ENCODE results near the gene DMD.

DNA sequence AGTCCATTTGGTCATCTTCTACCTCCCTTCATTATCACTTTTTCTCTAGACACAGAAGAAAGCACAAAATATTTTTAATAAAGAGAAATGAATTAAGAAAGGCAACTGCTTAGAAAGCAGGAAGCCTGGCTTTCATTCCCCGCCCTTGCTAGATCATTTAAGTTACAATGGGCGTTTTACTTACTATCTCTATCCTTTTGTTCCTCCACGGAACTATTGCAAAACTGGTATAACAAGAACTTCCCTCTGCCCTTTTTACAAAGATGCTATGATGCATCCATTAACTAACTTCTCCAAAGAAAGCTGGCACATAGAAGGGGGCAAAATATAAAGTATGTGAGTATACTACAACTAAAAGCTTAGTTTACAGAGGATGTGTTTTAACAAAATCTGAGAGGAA is 1705.0 kb downstream of the DMD start:
- TF ChIP-seq CTCF (IDR thresholded peaks at IDR 0.05), result no peak
- TF ChIP-seq EZH2 (IDR thresholded peaks at IDR 0.05; ENCODE audit: borderline replicate concordance, insufficient read depth, low read depth, low read length, poor library complexity, severe bottlenecking), result no peak
